ENCODE measurements around the gene OXLD1.
"Not testable (repeated sequence)": the region's sequence is repeated elsewhere in the genome, so short reads cannot be mapped to it uniquely, and the experiment has no call there.

GRCh38 chr17:81618307-81618706 lies 48.1 kb downstream of the OXLD1 start:
- TF ChIP-seq, protein P1, sequence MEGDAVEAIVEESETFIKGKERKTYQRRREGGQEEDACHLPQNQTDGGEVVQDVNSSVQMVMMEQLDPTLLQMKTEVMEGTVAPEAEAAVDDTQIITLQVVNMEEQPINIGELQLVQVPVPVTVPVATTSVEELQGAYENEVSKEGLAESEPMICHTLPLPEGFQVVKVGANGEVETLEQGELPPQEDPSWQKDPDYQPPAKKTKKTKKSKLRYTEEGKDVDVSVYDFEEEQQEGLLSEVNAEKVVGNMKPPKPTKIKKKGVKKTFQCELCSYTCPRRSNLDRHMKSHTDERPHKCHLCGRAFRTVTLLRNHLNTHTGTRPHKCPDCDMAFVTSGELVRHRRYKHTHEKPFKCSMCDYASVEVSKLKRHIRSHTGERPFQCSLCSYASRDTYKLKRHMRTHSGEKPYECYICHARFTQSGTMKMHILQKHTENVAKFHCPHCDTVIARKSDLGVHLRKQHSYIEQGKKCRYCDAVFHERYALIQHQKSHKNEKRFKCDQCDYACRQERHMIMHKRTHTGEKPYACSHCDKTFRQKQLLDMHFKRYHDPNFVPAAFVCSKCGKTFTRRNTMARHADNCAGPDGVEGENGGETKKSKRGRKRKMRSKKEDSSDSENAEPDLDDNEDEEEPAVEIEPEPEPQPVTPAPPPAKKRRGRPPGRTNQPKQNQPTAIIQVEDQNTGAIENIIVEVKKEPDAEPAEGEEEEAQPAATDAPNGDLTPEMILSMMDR (conservative IDR thresholded peaks at IDR 0.05; ENCODE audit: low read depth, low read length) = not testable (repeated sequence)
- not testable (repeated sequence) for TF ChIP-seq EZH2 (IDR thresholded peaks at IDR 0.05; ENCODE audit: low read length, unreplicated experiment)

Data from PC-3 (cell line).